ENCODE data around the gene DAZAP2. TPM values are rescaled to one million over a fixed set of nuclear protein-coding genes. Genes with fewer than 3 reads are reported as not detected.
"Not testable (repeated sequence)": the region's sequence is repeated elsewhere in the genome, so short reads cannot be mapped to it uniquely, and the experiment has no call there.

Gene DAZAP2
- polyA plus RNA-seq, 1 donor (not counting 4 experiments of a cell fraction or from before 2014, with no cell fraction given), result 199 TPM

GRCh38 chr12:51219322-51219721 is 19.3 kb upstream of the DAZAP2 start:
- H3K9me1 ChIP-seq (ENCODE audit: control insufficient read depth, extremely low read depth, insufficient read depth, low read length), result no peaks in the 10 kb centered on the region
- H3K9me3 ChIP-seq (ENCODE audit: control insufficient read depth, low read depth, low read length), result no peaks in the 10 kb centered on the region
- dilution Hi-C loops (cut with MboI; ENCODE audit: extremely low pct_ligation_motif_present, low sequenced_read_pairs), result no loop called here
- no peaks in the 10 kb centered on the region for H4K20me1 ChIP-seq (ENCODE audit: control insufficient read depth, extremely low read depth, insufficient read depth, low read length)
- H3K9ac ChIP-seq (ENCODE audit: control insufficient read depth, extremely low read depth, insufficient read depth, low read length), result no peak overlapping the region
- H3K4me3 ChIP-seq (ENCODE audit: control insufficient read depth in 2 of 3, extremely low read depth in 1 of 3, insufficient read depth in 2 of 3, low read depth in 1 of 3, low read length in 3 of 3), result no peak overlapping the region
- H3K27ac ChIP-seq (ENCODE audit: control insufficient read depth, insufficient read depth, low read length), result no peak overlapping the region
- peaks cover 8% of the 10 kb centered on the region for H3K4me1 ChIP-seq (ENCODE audit: control insufficient read depth, extremely low read depth, insufficient read depth, low read length)
- H3K4me2 ChIP-seq (ENCODE audit: control insufficient read depth, extremely low read depth, insufficient read depth, low read depth, low read length), result peak overlapping the region; percentile 97
- no peaks in the 10 kb centered on the region for H3K27me3 ChIP-seq (ENCODE audit: control insufficient read depth, extremely low read depth, insufficient read depth, low read length)
- no peaks in the 10 kb centered on the region for H3K79me2 ChIP-seq (ENCODE audit: control insufficient read depth, insufficient read depth, low read length)
- no peaks in the 10 kb centered on the region for H3K36me3 ChIP-seq (ENCODE audit: control insufficient read depth in 2 of 2, extremely low read depth in 1 of 2, insufficient read depth in 2 of 2, low read length in 2 of 2)
- no peak overlapping the region for H2AFZ ChIP-seq (ENCODE audit: control insufficient read depth, low read length)
- no peak for DNase-seq (ENCODE audit: low read depth, low spot score)
- TF ChIP-seq CTCF (optimal IDR thresholded peaks at IDR 0.05 in 1 of 3, IDR thresholded peaks at IDR 0.05 in 1 of 3, conservative IDR thresholded peaks at IDR 0.05 in 1 of 3; ENCODE audit: extremely low read depth in 1 of 3, insufficient read depth in 2 of 3, low read length in 3 of 3) (no peak), EZH2 (IDR thresholded peaks at IDR 0.05; ENCODE audit: low read length) (no peak)
- FAIRE-seq, result no peak

GRCh38 chr12:51219857-51220256 is 18.8 kb upstream of the DAZAP2 start:
- H3K4me2 ChIP-seq (ENCODE audit: control insufficient read depth, extremely low read depth, insufficient read depth, low read depth, low read length); H3K27ac ChIP-seq (ENCODE audit: control insufficient read depth, insufficient read depth, low read length); H3K36me3 ChIP-seq (ENCODE audit: control insufficient read depth in 2 of 2, extremely low read depth in 1 of 2, insufficient read depth in 2 of 2, low read length in 2 of 2); H3K4me1 ChIP-seq (ENCODE audit: control insufficient read depth, extremely low read depth, insufficient read depth, low read length); H4K20me1 ChIP-seq (ENCODE audit: control insufficient read depth, extremely low read depth, insufficient read depth, low read length); H3K4me3 ChIP-seq (ENCODE audit: control insufficient read depth in 2 of 3, extremely low read depth in 1 of 3, insufficient read depth in 2 of 3, low read depth in 1 of 3, low read length in 3 of 3); DNase-seq (ENCODE audit: low read depth, low spot score); H3K9ac ChIP-seq (ENCODE audit: control insufficient read depth, extremely low read depth, insufficient read depth, low read length); H3K9me3 ChIP-seq (ENCODE audit: control insufficient read depth, low read depth, low read length); dilution Hi-C loops (cut with MboI; ENCODE audit: extremely low pct_ligation_motif_present, low sequenced_read_pairs); H2AFZ ChIP-seq (ENCODE audit: control insufficient read depth, low read length); H3K9me1 ChIP-seq (ENCODE audit: control insufficient read depth, extremely low read depth, insufficient read depth, low read length); H3K79me2 ChIP-seq (ENCODE audit: control insufficient read depth, insufficient read depth, low read length); FAIRE-seq; H3K27me3 ChIP-seq (ENCODE audit: control insufficient read depth, extremely low read depth, insufficient read depth, low read length): not testable (repeated sequence)

GRCh38 chr12:51222461-51222860 is 16.2 kb upstream of the DAZAP2 start:
- no peak overlapping the region for H2AFZ ChIP-seq (ENCODE audit: control insufficient read depth, low read length)
- no peak for FAIRE-seq
- H3K36me3 ChIP-seq (ENCODE audit: control insufficient read depth in 2 of 2, extremely low read depth in 1 of 2, insufficient read depth in 2 of 2, low read length in 2 of 2), result no peaks in the 10 kb centered on the region
- no peak overlapping the region for H3K9ac ChIP-seq (ENCODE audit: control insufficient read depth, extremely low read depth, insufficient read depth, low read length)
- no peak overlapping the region for H3K4me2 ChIP-seq (ENCODE audit: control insufficient read depth, extremely low read depth, insufficient read depth, low read depth, low read length)
- no peaks in the 10 kb centered on the region for H4K20me1 ChIP-seq (ENCODE audit: control insufficient read depth, extremely low read depth, insufficient read depth, low read length)
- H3K27me3 ChIP-seq (ENCODE audit: control insufficient read depth, extremely low read depth, insufficient read depth, low read length), result no peaks in the 10 kb centered on the region
- H3K79me2 ChIP-seq (ENCODE audit: control insufficient read depth, insufficient read depth, low read length), result no peaks in the 10 kb centered on the region
- dilution Hi-C loops (cut with MboI; ENCODE audit: extremely low pct_ligation_motif_present, low sequenced_read_pairs), result no loop called here
- H3K27ac ChIP-seq (ENCODE audit: control insufficient read depth, insufficient read depth, low read length), result no peak overlapping the region
- H3K9me1 ChIP-seq (ENCODE audit: control insufficient read depth, extremely low read depth, insufficient read depth, low read length), result no peaks in the 10 kb centered on the region
- DNase-seq (ENCODE audit: low read depth, low spot score), result no peak
- peaks cover 8% of the 10 kb centered on the region for H3K4me1 ChIP-seq (ENCODE audit: control insufficient read depth, extremely low read depth, insufficient read depth, low read length)
- no peak for TF ChIP-seq CTCF (optimal IDR thresholded peaks at IDR 0.05 in 1 of 3, IDR thresholded peaks at IDR 0.05 in 1 of 3, conservative IDR thresholded peaks at IDR 0.05 in 1 of 3; ENCODE audit: extremely low read depth in 1 of 3, insufficient read depth in 2 of 3, low read length in 3 of 3)
- no peak for TF ChIP-seq EZH2 (IDR thresholded peaks at IDR 0.05; ENCODE audit: low read length)
- no peak overlapping the region for H3K4me3 ChIP-seq (ENCODE audit: control insufficient read depth in 2 of 3, extremely low read depth in 1 of 3, insufficient read depth in 2 of 3, low read depth in 1 of 3, low read length in 3 of 3)
- no peaks in the 10 kb centered on the region for H3K9me3 ChIP-seq (ENCODE audit: control insufficient read depth, low read depth, low read length)

All from keratinocyte (primary cell).